HG03571 (cell line): ENCODE data around the gene KCNQ1.

ENCODE experiments used
- ATAC-seq: cut with Tn5 transposase; IDR thresholded peaks from one replicate; pipeline ENCODE4 v1.9.1; 2021; ENCODE audit not compliant: unreplicated experiment

Gene KCNQ1

GRCh38 chr11:2550606-2550970 is 105.8 kb downstream of the KCNQ1 start:
- ATAC-seq: no peak

DNA sequence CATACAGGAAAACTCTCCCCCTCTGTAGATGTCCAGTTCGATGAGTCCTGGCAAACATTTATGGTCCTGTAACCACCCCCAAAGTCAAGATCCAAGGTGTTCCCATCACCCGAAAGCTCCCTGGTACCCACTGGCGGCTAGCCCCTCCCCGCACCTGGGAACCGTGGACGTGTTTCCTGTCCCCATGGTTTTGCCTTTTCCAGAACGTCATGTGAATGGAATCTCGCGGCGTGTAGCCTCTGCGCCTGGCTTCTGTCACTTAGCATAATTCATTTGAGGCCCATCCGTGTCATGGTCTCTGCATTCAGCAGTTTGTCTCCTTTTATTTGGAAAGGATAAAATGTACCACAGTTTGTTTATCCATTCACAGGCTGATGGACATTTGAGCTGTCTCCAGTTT is 106.3 kb downstream of the KCNQ1 start:
- ATAC-seq: no peak

DNA sequence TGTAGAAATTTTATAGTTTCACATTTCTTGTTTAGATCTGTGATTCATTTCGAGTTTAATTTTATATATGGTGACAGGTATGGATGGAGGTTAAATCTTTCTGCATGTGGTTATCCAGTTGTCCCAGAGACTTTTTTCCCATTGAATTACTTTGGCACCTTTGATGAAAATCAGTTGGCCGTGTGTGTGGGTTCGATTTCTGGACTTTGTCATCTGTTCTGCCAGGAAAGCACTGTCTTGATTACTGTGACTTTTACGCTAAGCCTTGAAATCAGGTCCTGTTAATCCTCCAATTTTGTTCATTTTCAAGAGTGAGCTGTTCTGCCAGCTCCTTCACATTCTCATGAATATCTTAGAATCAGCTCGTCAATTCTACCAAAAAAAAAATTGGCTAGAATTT is 107.4 kb downstream of the KCNQ1 start:
- ATAC-seq: no peak

DNA sequence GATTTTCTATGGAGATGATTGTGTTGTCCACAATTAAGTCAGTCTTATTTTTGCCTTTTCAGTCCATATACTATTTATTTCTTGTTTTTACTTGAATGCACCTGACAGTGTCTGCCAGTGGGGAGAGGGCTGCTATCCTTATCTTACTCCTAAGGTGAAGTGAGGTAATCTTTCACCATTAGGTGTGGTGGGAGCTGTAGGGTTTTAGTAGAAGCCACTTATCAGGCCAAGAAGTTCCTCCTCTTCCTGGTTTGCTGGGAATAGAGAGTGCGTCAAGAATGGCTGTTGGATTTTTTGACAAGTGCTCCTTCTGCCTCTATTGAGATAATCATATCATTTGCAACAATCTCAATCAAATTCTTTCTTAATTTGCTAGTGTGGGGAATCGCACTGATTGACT is 108.4 kb downstream of the KCNQ1 start:
- ATAC-seq: no peak

GRCh38 chr11:2553886-2554285 is 109.1 kb downstream of the KCNQ1 start:
- no peak for ATAC-seq

GRCh38 chr11:2554338-2555207 is 109.8 kb downstream of the KCNQ1 start:
- ATAC-seq: no peak

DNA sequence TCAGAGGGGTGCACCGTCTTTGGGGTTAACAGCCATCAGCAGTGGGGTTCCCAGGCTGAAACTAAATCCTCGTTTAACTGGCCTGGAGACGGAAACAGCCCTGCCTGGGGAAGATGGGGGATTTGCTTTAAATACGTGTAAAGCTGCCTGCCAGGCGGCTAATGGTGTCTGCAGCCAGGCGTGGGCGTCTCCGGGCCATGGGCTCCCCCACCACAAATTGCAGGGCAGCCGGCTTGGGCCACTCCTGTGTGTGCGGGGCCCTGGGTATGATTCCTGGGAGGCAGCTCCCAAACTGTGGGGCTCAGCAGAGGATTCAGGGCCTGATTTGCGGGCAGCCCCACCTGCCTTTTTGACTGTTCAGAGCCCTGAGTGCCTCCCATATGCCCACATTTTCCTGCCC is 110.5 kb downstream of the KCNQ1 start:
- ATAC-seq: no peak

DNA sequence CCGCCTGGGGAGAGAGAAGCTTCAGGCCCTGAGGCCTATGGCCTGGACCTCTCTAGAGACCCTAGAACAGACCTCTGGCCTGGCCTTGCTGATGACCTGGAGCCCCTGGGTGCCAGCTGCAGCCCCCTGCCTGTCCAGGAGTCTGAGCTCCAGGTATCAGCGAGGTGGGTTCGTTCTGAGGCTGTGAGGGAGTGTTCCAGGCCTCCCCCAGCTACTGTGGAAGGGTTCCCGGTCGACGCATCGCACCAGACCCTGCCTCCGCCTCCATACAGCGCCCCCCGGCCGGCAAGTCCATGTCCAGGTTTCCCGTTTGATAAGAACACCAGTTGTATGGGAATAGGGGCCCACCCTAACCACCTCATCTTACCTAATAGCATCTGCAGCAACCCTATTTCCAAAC is 111.1 kb downstream of the KCNQ1 start:
- ATAC-seq: no peak

GRCh38 chr11:2557381-2557780 is 112.6 kb downstream of the KCNQ1 start:
- ATAC-seq: no peak

GRCh38 chr11:2558397-2558796 is 113.6 kb downstream of the KCNQ1 start:
- ATAC-seq: no peak

DNA sequence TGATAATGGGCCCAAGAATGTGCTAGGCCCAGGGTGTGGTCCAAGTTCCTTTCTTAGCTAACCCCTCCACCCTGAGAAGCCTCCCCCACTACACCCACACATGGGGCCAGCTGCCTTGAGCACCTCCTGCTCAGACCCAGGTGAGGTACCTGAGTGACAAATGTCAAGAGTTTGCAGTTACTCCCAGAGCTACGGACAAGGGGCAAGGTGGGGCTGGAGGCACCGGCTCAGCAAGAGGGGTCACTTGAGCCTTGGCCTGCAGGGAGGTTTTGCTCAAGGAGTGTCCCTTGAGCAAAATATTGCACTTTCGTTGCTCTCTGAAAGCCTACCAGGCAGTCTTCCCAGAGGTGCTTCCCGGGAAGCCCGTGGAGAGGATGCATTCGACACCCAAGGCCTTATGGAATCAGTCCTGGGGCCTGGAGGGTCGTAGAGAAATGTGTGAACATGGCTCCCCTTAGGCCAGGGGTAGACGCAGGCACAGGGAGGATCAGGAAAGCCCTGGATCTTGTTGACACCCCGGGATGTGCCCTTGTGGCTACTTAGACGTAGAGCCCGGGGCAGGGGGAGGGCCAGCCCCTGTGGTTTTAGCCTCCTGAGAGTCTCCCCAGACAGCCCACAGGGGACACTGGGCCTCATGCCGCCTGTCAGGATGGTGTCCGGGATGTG is 114.2 kb downstream of the KCNQ1 start:
- no peak for ATAC-seq

DNA sequence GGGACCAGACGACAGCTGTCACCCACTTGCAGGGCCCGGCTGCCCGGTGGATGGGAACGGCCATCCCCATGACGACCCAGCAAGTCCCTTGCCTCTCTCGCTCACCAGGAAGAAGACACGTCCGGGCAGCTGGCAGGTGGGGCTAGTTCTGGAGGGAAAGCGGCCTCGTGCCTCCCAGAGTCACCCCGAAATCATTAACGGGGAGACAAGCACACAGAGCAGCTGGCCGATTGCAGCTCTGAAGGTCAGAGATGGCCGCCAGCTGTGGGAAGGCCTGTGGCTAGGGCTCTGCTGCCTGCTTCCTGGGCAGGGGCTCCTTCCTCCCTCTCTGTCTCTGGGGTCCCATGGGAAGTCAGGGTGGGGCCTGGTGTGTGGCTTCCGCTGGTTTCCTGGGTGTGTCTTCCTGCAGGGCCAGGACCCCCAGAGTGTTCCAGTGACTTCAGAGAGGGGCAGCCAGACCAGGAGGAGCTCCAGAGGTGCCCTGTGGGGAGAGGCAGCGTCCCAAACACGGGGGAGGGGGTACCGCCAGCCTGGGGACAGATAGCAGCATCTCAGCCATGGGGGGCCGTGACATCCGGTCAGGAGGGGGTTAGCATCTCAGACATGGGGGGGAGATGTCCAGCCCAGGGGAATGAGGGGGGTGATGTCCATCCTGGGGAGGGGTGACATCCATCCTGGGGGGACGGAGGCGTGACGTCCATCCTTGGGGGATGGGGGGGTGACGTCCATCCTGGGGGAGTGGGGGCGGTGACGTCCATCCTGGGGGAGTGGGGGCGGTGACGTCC is 114.9 kb downstream of the KCNQ1 start:
- ATAC-seq: no peak

DNA sequence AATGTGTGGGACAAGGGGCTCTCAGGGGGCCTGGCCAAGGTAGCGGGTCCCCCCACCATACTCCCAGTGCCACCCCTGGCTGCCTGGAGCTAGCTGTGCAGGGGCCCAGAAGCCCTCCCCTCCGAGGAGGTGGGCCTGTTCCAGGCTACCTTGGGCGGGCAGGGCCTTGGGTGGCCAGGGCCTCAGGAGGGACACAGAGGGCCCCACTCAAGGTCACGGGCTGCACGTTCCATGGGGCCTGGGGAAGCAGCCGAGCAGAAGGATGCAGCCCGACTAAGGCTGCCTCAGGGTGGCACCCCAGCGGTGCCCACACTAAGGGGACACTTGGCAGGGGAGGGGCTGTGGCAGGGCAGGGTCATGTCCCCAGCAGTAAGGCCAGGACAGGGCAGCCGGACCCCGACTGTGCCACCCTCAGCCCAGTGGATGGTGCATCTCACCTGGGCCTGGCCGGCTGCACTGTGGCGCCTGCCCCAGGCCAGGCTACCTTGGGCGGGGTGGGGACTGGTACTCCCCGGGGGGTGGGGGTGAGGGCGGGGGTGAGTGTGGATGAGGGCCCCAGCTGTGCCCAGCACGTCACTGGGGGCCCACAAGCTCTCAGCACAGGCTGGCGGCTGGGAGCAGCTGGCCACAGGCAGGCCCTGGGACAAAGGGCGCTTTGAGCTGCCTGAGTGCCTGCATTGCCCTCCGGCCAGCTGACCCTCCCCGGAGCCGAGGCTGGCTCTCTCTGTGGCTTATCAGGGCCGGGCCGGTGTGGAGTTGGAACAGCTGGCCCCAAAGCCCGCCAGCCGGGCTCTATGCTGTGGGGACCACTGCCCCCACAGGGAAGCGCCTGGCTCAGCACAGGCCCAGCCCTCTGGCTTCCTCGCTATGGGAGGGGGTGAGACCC is 117.1 kb downstream of the KCNQ1 start:
- no peak for ATAC-seq

GRCh38 chr11:2562890-2563212 is 118.0 kb downstream of the KCNQ1 start:
- no peak for ATAC-seq

GRCh38 chr11:2563213-2564007 is 118.6 kb downstream of the KCNQ1 start:
- ATAC-seq: no peak

- no peak for ATAC-seq
Measured at GRCh38 chr11:2564008-2564530, 119.3 kb downstream of the KCNQ1 start.

DNA sequence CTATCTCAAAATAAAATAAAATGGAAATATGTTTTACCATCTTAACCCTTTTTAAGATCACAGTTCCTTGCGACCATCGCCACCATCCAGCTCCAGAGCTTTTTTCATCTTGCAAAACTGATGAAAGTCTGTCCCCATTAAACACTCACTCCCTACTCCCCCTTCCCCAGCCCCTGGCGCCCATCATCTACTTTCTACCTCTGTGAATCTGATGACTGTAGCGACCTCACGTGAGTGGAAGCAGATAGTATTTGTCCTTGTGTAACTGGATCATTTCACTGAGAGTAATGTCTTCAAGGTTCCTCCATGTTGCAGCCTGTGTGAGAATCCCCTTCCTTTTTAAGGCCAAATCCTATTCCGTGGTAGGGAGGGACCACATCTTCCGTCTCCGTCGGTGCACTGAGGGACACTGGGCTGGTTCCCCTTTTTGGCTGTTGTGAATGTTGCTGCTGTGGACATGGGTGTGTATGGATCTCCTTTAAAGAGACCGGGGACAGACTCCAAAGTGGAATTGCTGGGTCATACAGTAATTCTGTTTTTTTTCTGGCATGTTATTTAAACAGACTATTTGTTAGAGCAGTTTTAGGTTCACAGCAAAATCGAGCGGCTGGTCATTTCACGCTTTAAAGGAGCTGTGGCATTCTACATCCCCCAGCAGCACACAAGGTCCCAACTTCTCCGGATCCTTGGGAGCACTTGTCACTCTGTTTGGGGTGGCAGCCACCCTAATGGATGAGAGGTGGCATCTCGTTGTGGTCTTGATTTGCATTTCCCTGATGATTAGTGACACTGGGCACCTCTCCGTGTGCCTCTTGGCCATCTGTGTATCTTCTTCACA is 120.0 kb downstream of the KCNQ1 start:
- ATAC-seq: no peak

- ATAC-seq: no peak
Measured at GRCh38 chr11:2565447-2566222, 120.8 kb downstream of the KCNQ1 start.
